AG10803 (cell line): Measurements from ENCODE around the gene AOC1.
"Not testable (repeated sequence)": the region's sequence is repeated elsewhere in the genome, so short reads cannot be mapped to it uniquely, and the experiment has no call there.

Experiments
- DNase-seq: peaks from one replicate; pipeline ENCODE4 v3.0.0; 2010; ENCODE audit warnings: low read depth
- H3K4me3 ChIP-seq: 2 replicates; pipeline ENCODE4 v1.5.1; 2011; ENCODE audit warnings: mild to moderate bottlenecking, low read length, control low read depth
- CTCF ChIP-seq: conservative IDR thresholded peaks from 2 replicates; pipeline ENCODE4 v1.5.1; 2011; ENCODE audit warnings: mild to moderate bottlenecking, low read length, control low read depth, inconsistent platforms

The AOC1 gene, protein sequence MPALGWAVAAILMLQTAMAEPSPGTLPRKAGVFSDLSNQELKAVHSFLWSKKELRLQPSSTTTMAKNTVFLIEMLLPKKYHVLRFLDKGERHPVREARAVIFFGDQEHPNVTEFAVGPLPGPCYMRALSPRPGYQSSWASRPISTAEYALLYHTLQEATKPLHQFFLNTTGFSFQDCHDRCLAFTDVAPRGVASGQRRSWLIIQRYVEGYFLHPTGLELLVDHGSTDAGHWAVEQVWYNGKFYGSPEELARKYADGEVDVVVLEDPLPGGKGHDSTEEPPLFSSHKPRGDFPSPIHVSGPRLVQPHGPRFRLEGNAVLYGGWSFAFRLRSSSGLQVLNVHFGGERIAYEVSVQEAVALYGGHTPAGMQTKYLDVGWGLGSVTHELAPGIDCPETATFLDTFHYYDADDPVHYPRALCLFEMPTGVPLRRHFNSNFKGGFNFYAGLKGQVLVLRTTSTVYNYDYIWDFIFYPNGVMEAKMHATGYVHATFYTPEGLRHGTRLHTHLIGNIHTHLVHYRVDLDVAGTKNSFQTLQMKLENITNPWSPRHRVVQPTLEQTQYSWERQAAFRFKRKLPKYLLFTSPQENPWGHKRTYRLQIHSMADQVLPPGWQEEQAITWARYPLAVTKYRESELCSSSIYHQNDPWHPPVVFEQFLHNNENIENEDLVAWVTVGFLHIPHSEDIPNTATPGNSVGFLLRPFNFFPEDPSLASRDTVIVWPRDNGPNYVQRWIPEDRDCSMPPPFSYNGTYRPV

DNA sequence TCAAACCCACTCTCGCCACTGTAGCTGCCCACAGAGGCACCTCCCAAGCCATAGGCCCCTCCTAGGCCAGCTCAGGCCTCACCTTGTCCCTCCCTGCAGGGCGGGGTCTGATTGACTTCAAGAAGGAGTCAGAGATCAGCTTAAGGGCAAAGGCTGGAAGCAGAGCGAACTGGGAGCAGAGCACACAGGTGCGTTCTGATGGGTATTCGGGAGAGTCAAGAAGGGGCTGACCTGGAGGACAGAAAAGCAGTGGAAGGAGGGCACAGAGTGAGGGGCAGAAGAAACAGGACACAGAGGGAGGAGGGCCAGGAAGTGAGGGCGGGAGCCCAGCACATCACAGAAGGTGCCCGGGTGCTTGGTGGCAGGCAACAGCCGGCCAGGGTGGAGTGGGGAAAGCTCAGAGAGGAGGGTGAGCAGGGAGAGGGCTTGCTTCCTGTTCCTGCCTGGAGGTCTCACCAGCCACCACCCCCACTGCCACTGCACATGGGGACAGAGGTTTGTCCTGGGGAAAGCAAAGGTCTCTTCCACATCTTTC lies at the start of gene AOC1:
Gene AOC1 (plus strand): TSS at position 147 of the 535 bp plus-strand sequence. CDS start 3,954 bp downstream, outside the sequence.
- TF ChIP-seq CTCF: no peak
- no peak for DNase-seq
- H3K4me3 ChIP-seq: no peak within 1 kb of the TSS

DNA sequence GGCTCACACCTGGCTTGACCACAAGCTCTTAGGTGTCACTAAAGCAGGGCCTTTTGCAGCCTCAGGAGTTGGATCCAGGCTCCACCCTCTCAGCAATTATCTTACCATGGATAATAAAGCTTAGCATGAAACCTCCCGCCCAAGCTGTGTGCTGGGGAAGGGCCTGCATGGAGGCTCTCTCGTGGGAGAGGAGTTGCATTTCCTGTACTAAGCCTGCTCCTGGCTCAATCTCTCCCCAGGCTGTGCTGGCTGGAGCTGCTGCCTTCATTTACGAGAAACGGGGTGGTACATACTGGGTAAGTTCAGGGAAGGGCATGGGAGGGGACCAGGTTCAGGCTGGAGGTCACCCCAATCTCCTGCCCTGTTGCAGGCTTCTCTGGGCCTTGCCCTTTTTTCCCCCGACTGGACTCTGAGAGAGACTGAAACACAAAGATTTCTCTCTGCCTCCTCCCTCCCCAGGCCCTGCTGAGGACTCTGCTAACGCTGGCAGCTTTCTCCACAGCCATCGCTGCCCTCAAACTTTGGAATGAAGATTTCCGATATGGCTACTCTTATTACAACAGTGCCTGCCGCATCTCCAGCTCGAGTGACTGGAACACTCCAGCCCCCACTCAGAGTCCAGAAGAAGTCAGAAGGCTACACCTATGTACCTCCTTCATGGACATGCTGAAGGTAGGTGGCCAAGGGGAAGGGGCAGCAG lies 49.0 kb upstream of the AOC1 start:
- H3K4me3 ChIP-seq: no peak overlapping the region
- no peak for DNase-seq
- TF ChIP-seq CTCF: no peak

- no peak overlapping the region for H3K4me3 ChIP-seq
- TF ChIP-seq CTCF: no peak
- no peak for DNase-seq
These were observed 47.5 kb upstream of the AOC1 start for GRCh38 chr7:150804802-150805201.

DNA sequence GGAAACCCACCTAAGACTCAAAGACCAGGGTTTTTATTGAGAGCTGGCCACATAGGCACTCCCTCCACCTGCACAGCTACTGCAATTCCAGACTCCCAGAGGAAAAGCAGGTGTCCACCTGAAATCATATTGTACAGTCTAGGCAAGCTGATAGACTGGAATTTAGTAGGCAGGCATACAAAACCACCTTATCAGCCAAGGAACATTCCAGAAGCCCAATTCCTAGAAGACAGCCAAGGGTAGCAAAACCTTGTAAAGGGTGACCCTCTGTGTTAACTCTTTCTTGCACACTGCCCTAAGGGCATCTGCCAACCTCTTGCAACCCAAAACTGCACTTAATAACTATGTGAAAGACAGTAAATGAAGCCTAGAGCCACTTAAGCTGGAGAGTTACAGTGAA lies 46.5 kb upstream of the AOC1 start:
- TF ChIP-seq CTCF: no peak
- DNase-seq: no peak
- no peak overlapping the region for H3K4me3 ChIP-seq

- no peak overlapping the region for H3K4me3 ChIP-seq
- DNase-seq: no peak
- no peak for TF ChIP-seq CTCF
These were observed 45.9 kb upstream of the AOC1 start for GRCh38 chr7:150806454-150806853.

DNA sequence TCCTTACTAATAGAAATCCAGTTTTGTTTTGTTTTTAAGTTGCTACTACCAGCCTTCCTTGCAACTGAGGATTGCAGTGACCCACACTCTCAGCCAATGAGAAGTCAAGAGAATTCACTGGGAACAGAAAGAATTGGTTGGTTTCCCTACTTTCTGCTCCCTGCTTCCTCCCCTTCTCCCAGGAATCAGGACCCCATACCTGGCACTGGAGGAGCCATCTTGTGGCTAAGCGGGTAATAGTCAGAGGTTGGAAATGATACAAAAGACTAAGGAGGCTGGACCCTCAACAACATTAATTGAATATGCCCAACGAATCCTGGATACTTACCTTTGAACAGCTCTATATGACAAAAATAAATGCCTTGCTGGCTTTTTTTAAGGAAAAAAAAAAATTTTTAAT lies 45.5 kb upstream of the AOC1 start:
- DNase-seq: no peak

DNA sequence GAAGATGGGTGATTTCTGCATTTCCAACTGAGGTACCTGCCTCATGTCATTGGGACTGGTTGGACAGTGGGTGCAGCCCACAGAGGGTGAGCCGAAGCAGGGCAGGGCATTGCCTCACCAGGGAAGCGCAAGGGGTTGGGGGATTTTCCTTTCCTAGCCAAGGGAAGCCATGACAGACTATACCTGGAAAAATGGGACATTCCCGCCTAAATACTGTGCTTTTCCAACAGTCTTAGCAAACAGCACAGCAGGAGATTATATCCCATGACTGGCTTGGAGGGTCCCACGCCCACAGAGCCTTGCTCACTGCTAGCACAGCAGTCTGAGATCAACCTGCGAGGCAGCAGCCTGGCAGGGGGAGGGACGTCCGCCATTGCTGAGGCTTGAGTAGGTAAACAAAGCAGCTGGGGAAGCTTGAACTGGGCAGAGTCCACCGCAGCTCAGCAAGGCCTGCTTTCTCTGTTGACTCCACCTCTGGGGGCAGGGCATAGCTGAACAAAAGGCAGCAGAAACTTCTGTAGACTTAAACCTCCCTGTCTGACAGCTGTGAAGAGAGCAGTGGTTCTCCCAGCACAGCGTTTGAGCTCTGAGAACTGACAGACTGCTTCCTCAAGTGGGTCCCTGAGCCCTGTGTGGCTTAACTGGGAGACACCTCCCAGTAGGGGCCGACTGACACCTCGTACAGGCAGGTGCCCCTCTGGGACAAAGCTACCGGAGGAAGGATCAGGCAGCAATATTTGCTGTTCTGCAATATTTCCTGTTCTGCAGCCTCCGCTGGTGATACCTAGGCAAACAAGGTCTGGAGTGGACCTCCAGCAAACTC lies 44.5 kb upstream of the AOC1 start:
- not testable (repeated sequence) for DNase-seq, H3K4me3 ChIP-seq

More for the DNA sequence above, 45.5 kb upstream of the AOC1 start:
- TF ChIP-seq CTCF: no peak; the same call in 1 of the 2 replicates
- H3K4me3 ChIP-seq: no peak overlapping the region
